ENCODE data around the gene DIS3L2.

DNA sequence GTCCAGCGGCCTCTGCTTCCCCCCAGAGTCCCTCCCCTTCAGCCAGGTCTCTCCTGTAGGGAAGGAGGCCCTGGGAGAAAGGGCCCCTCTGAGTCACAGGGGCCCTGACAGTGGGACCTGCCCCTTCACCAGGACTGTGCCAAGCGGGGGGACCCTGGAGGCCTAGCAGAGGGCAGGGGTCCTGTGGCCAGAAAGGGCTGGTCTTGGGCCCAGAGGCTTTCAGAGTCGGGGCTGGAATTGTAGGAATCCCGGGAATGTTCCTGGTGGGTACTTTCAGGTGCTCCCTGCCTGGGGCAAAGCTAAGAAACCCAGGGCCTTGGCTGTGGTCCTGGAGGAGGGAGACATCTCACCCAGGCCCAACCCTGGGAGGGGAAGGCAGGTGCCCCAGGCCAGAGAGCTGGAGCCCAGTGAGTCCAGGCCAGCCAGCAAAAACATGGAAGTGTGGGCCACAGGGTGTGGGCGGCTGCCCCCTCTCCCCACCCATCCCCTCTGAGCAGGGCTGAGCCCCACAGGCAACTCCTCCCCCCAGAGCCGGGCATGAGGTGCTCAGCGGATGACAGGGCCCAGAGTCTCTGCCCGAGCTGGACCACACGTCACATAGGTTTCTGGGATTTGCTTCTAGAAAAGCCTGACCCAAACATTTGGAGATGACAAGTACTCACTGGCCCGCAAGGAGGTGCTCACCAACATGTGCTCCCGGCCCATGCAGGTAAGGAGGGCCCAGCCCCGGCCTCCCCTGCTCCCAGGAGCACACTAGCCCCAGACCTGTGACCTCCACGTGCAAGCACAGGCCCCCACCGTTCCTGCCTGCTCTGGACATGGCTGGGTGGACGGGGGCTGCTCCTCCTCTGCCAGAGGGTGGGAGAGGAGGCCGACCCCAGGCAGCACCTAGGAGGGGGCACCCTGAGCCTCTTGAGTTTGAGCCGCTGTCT is 368.8 kb downstream of the DIS3L2 start:
- TF ChIP-seq, protein P1, sequence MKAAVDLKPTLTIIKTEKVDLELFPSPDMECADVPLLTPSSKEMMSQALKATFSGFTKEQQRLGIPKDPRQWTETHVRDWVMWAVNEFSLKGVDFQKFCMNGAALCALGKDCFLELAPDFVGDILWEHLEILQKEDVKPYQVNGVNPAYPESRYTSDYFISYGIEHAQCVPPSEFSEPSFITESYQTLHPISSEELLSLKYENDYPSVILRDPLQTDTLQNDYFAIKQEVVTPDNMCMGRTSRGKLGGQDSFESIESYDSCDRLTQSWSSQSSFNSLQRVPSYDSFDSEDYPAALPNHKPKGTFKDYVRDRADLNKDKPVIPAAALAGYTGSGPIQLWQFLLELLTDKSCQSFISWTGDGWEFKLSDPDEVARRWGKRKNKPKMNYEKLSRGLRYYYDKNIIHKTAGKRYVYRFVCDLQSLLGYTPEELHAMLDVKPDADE (IDR thresholded peaks at IDR 0.05): no peak
- no peak for TF ChIP-seq POLR2AphosphoS5 (IDR thresholded peaks at IDR 0.05; ENCODE audit: low read depth)
